NCI-H1436 (cell line): ENCODE results near the gene PTPRD.

ENCODE experiments used
- DNase-seq: peaks from one replicate; lab custom pipeline; 2025; lab: John Stamatoyannopoulos, UW

PTPRD gene

GRCh38 chr9:8434621-8435020 lies 2178.2 kb downstream of the PTPRD start:
- no peak for DNase-seq

DNA sequence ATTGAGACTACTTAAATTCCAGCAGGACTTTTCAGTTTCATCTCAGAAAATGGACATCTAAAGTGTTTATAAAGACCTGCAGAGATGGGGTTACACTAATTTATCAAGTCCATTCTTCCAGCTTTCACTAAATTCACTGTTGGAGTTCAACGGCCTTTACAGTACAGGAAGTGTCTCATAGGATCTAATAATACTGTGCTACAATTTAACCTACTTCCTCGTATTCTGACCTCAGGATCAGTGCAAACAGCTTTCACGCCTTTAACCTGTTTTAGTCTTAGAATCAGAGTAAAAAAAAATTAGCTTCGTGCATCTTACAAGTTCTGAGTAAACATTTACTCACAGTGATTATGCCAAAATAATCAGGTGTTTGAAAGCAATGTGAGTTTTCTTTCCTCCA lies 2180.6 kb downstream of the PTPRD start:
- no peak for DNase-seq

- no peak for DNase-seq
These were observed 2181.3 kb downstream of the PTPRD start for GRCh38 chr9:8431505-8431904.

- DNase-seq: no peak
These were observed 2181.9 kb downstream of the PTPRD start for GRCh38 chr9:8430945-8431344.

- DNase-seq: no peak
These were observed 2183.0 kb downstream of the PTPRD start for GRCh38 chr9:8429768-8430167.

DNA sequence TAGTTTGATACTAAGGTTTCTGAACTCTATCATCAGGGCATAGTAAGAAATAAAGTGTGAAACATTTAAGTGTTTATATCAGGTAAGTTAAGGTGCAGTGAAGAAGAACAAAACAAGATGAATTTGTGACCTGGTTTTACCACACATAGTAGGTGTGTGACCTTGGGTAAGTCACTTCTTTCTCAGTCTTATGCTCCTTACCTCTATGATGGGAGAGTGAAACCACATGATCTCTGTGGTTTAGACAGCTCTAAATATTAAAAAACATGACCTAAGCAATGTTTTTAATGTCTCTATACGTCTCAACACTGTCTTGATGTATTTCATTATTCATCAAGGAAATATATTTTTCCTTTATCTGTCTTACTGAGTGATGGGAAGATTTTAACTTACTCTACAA lies 2183.6 kb downstream of the PTPRD start:
- no peak for DNase-seq

GRCh38 chr9:8428389-8428788 lies 2184.4 kb downstream of the PTPRD start:
- DNase-seq: no peak

GRCh38 chr9:8424786-8425410 lies 2187.9 kb downstream of the PTPRD start:
- DNase-seq: no peak

- no peak for DNase-seq
These were observed 2192.4 kb downstream of the PTPRD start for GRCh38 chr9:8420416-8420815.

DNA sequence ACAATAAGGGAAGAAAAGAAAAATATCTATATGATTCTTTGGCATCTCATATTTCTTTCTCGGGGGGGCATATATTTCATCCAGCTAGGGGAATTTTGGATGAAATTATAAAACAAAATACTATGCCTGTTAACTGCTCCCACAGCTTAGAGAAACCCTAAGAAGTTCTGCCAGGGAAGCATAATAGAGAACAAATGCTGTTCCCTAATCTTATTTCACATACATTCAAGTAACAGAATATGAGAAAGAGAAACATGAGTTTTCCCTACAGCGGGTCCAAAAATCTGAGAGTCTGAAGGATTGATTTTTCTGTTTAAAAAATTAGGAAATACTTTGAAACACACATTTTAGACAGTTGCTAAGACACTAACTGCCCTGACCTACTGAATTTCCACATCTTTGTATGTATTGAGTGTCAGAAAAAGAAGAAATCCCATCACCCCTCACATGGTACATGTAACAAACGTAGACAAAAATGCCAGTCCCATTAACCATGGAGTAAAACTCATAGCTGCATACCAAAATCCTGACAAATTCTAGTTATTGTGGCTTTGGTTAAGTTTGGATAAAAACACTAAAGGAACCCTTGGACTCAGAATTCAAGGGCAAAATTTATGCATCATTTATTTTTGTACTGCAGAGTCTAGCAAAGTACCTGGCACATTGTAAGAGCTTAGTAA lies 2193.1 kb downstream of the PTPRD start:
- no peak for DNase-seq

DNA sequence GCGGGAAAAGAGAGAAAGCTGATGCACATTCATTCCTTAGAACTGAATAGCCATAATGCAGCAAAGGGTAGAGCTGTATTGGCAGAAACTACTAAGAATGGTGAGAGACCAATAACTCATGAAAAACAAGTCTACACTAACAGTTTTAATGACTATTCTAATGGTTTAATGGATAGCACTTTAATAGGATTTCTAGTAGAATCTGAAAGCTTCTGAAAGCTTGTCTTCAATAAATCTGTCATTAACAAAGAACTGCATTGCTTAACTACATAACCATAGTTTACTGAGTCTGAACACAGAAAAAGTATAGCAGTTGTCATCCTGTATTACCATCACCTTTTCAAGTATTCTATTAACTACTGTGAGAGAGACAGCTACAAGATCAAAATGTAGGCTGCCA lies 2195.5 kb downstream of the PTPRD start:
- no peak for DNase-seq

DNA sequence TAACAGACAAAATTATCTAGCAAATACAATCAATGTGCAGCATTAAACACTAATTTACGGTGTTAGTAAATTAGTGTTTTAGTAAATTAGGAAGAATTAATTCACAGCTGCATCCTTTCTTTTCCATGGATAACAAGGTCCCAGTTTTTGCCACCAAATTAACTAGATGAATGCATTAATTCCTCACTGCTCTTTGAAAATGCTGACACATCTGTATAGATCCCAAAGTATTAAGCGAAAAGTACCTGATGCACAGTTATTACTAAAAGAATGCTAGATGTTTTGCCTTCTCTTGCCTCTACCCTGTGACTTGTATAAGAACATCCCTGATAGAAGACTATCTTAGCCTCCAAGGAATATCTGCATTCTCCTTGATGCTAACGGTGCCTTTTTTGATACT lies 2200.5 kb downstream of the PTPRD start:
- DNase-seq: no peak

DNA sequence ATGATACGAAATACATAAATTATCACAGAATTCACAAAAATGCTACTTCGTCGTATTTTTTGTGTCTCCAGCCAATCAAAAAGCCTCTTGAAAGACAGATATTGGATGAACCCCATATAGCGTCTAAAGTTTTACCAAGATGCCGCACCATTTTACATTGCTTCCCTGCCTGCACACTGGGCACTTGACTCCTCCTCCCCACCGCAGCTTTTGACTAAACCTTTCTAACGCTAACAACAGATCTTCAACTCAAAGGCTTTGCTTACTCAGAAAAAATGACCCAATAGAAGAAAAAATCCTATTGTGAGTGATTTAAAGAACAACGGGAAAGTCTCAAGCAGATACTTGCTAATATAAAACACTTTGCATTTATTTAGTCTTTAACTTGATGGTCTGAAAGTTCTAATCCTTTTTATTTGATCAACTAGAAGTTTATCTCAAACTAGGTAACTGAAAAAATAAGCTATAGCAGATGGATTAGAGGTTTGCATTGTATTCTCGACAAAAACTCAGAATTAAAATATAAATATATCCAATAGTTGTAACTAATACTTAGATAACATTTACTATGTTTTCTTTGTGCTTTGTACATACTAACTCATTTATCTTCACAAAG lies 2204.1 kb downstream of the PTPRD start:
- no peak for DNase-seq

- DNase-seq: no peak
These were observed 2210.7 kb downstream of the PTPRD start for GRCh38 chr9:8401961-8402705.

DNA sequence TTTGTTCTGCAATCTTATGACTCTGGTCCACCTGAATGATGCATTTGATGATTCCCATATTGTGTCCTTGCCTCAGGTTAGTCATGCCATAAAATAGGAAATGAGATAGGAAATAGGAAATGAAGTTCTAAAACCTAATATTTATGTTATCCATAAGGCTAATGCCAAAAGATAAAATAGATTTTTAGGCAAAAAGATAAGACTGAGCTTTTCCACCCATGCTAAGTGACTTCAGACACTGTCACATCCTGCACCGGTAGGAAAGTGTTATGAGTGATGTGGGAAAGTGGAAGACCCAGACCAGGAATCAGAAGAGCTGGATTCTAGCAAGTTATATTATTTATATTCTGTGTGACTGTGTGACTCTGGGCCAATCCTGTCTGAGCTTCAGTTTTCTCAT lies 2212.4 kb downstream of the PTPRD start:
- DNase-seq: no peak

DNA sequence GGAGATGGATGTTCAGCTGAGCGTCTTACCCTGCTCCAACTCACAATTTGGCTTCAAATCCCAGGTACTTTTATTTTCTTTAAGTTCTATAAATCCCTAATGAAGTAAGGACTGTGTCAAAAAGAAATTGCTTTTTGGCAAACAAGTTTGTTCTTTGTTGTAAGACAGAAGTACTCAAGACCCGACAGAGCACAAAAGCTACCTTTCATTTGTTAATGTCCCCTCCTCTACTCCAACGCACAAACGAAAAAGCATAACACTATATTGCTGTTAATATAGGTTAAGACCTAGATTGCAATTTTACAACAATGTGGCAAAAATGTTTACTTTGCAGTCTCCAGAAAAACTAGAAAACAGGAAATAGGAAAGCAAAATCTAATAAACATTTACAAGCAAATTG lies 2217.8 kb downstream of the PTPRD start:
- DNase-seq: no peak

GRCh38 chr9:8394341-8394740 lies 2218.5 kb downstream of the PTPRD start:
- no peak for DNase-seq

- DNase-seq: no peak
These were observed 2219.9 kb downstream of the PTPRD start for GRCh38 chr9:8392866-8393265.

- no peak for DNase-seq
These were observed 2221.2 kb downstream of the PTPRD start for GRCh38 chr9:8391566-8391965.

DNA sequence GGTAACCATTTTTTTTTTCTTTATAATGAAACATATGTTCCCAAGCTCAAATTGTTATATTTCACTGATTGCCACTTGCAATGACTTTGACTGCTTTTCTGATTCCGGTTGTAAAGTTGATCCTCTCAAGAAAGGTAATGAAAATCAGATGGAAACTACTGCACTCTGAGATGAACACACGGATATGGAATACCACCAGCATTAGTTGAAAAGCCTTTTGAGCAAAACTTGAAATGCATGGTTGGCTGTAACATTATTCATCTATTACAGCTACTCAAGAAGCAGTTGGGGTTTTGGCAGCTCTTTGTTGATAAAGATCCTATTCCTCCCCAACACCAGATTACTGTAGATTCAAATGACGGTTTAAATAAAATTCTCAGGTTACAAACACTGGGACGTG lies 2221.7 kb downstream of the PTPRD start:
- no peak for DNase-seq

DNA sequence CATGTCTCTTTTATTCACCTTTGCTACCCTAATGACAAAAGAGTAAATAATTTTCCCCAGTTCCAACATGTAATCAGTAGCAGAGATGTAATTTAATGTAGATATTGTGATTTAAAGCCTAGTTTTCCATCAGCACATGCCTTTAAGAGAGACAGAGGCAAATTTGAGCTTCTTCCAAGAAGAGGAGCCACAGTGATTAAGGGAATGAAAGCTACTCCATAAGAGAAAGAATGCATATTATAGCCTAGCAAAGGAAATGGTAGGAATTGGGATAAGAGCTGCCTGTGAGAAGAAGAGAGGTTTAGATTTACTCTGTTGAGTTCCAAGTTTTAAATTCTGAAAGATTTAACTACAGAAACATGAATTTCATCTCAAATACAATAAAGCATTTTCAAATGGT lies 2222.2 kb downstream of the PTPRD start:
- DNase-seq: no peak

- DNase-seq: no peak
These were observed 2223.3 kb downstream of the PTPRD start for GRCh38 chr9:8389531-8389930.

GRCh38 chr9:8388132-8388531 lies 2224.7 kb downstream of the PTPRD start:
- DNase-seq: no peak
